GM12878 (cell line): ENCODE data around the gene ACCSL. TPM values are rescaled to one million over a fixed set of nuclear protein-coding genes. Genes with fewer than 3 reads are reported as not detected.

Experiments
- ATAC-seq: fragments of 200-7000 bp; cut with Tn5 transposase; 3 replicates; pipeline ENCODE4 v1.9.1; 2020; ENCODE audit warnings: mild to moderate bottlenecking, moderate library complexity
- BruUV-seq: library from RNA; stranded (reverse); fragments of 400-500 nt; replicated peaks from 2 replicates; lab custom pipeline; 2021; lab: Mats Ljungman, UMichigan
- CTCF ChIA-PET: fragments of 300-600 bp; sonication (Branson Sonifier 250); formaldehyde crosslinking; extraction: SDS; loops from one replicate; lab custom pipeline; 2021; ENCODE audit warnings: inconsistent platforms; lab: Yijun Ruan, JAX
- POLR2A ChIA-PET: fragments of 350-600 bp; formaldehyde crosslinking; extraction: SDS; loops from one replicate; lab custom pipeline; 2021; ENCODE audit warnings: inconsistent platforms; lab: Charles Lee
- RAD21 ChIA-PET: fragments of 300-600 bp; sonication (Branson Sonifier 250); formaldehyde crosslinking; loops from one replicate; lab custom pipeline; 2023; ENCODE audit warnings: antibody characterized with exemption; ENCODE audit not compliant: unreplicated experiment; lab: Charles Lee
- SMC1A ChIA-PET: fragments of 300-600 bp; sonication (Branson Sonifier 250); formaldehyde crosslinking; loops from one replicate; lab custom pipeline; 2023; ENCODE audit not compliant: unreplicated experiment, uncharacterized antibody; lab: Charles Lee
- DNase-seq: peaks from one replicate; pipeline ENCODE4 v3.0.0-alpha.2; 2011; ENCODE audit warnings: low read depth, low spot score
- FAIRE-seq: peaks from 3 replicates; lab custom pipeline; 2011; peaks lifted over from hg19 to GRCh38; lab: Jason Lieb, UNC
- H2AFZ ChIP-seq: 2 replicates; pipeline ENCODE4 v1.6.0; 2011; ENCODE audit warnings: low read depth, low read length, control low read depth; ENCODE audit not compliant: control insufficient read depth
- H3K27ac ChIP-seq: 2 replicates; pipeline ENCODE4 v1.5.1; 2011; ENCODE audit warnings: control low read depth; ENCODE audit not compliant: control insufficient read depth, insufficient read depth
- H3K27me3 ChIP-seq, 2 experiments: replicated peaks in 1 of 2; 2 replicates each; pipeline versions ENCODE4 v1.6.0 to v1.6.1; 2011; ENCODE audit warnings: low read length in 1 of 2; ENCODE audit not compliant: control insufficient read depth in 2 of 2, insufficient read depth in 2 of 2
- H3K36me3 ChIP-seq, 2 experiments: 2 replicates each; pipeline ENCODE4 v1.5.1; 2011; ENCODE audit warnings: low read length in 1 of 2; ENCODE audit not compliant: control insufficient read depth in 2 of 2, insufficient read depth in 2 of 2
- H3K4me1 ChIP-seq: 2 replicates; pipeline ENCODE4 v1.6.1; 2011; ENCODE audit warnings: mild to moderate bottlenecking, low read length, moderate library complexity, mixed read lengths; ENCODE audit not compliant: control insufficient read depth, insufficient read depth
- H3K4me2 ChIP-seq: 2 replicates; pipeline ENCODE4 v1.6.0; 2011; ENCODE audit warnings: control low read depth; ENCODE audit not compliant: control insufficient read depth, insufficient read depth
- H3K4me3 ChIP-seq: fragments of 200-600 bp; sonication (generic); 2 replicates; pipeline ENCODE4 v1.5.1; 2016
- H3K79me2 ChIP-seq: 2 replicates; pipeline ENCODE4 v1.6.0; 2011; ENCODE audit warnings: low read length; ENCODE audit not compliant: control insufficient read depth, insufficient read depth
- H3K9ac ChIP-seq: 2 replicates; pipeline ENCODE4 v1.8.0; 2011; ENCODE audit warnings: low read length, control low read depth, mixed read lengths; ENCODE audit not compliant: control insufficient read depth, insufficient read depth
- H3K9me3 ChIP-seq: replicated peaks from 3 replicates; pipeline ENCODE4 v1.5.1; 2011; ENCODE audit warnings: mild to moderate bottlenecking, low read length; ENCODE audit not compliant: control insufficient read depth, insufficient read depth
- H4K20me1 ChIP-seq: 2 replicates; pipeline ENCODE4 v1.6.0; 2011; ENCODE audit not compliant: control insufficient read depth, insufficient read depth
- ATF2 ChIP-seq: IDR thresholded peaks from 2 replicates; pipeline ENCODE4 v1.6.1; 2012; ENCODE audit warnings: low read length, inconsistent platforms
- BRCA1 ChIP-seq: IDR thresholded peaks from 2 replicates; pipeline ENCODE4 v1.6.1; 2011; ENCODE audit warnings: low read depth, low read length, improper control_type of control experiment
- CREB1 ChIP-seq: IDR thresholded peaks from 2 replicates; pipeline ENCODE4 v1.6.1; 2012; ENCODE audit warnings: low read depth, mild to moderate bottlenecking, inconsistent platforms
- EGR1 ChIP-seq, 2 experiments: IDR thresholded peaks; 1 replicate in 1 of 2; 2 replicates in 1 of 2; pipeline ENCODE4 v1.6.1; 2011 to 2012; ENCODE audit warnings: low read depth in 2 of 2, low read length in 2 of 2, borderline replicate concordance in 1 of 2, mild to moderate bottlenecking in 1 of 2, moderate library complexity in 1 of 2
- FOXM1 ChIP-seq: IDR thresholded peaks from 2 replicates; pipeline ENCODE4 v1.6.1; 2012; ENCODE audit warnings: low read depth, mild to moderate bottlenecking, inconsistent platforms, low read length, moderate library complexity
- NR2C2 ChIP-seq: IDR thresholded peaks from 2 replicates; pipeline ENCODE4 v1.6.1; 2011; ENCODE audit warnings: borderline replicate concordance, low read depth; ENCODE audit not compliant: control insufficient read depth, insufficient read length
- POU2F2 ChIP-seq: IDR thresholded peaks from 3 replicates; pipeline ENCODE4 v1.6.1; 2011; ENCODE audit warnings: low read depth, mild to moderate bottlenecking, low read length, borderline replicate concordance
- RB1 ChIP-seq: fragments of 450-650 bp; formaldehyde crosslinking; IDR thresholded peaks from 2 replicates; pipeline ENCODE4 v1.6.1; 2017; ENCODE audit warnings: mild to moderate bottlenecking, borderline replicate concordance
- SMARCA5 ChIP-seq: fragments of 450-650 bp; IDR thresholded peaks from 2 replicates; pipeline ENCODE4 v1.6.1; 2017; ENCODE audit warnings: mild to moderate bottlenecking
- TCF7 ChIP-seq: IDR thresholded peaks from 2 replicates; pipeline ENCODE4 v1.6.1; 2014; ENCODE audit warnings: antibody characterized with exemption, borderline replicate concordance
- YY1 ChIP-seq: IDR thresholded peaks from 2 replicates; pipeline ENCODE4 v1.6.1; 2011; ENCODE audit warnings: low read depth, mild to moderate bottlenecking, low read length
- ZBED1 ChIP-seq: IDR thresholded peaks from 2 replicates; pipeline ENCODE4 v1.6.1; 2016; ENCODE audit warnings: borderline replicate concordance
- WGBS: methylation state at CpG from one replicate; pipeline ENCODE4 v1.1.6; 2016; ENCODE audit warnings: low lambda C conversion rate; ENCODE audit not compliant: insufficient replicate concordance, insufficient coverage; ENCODE audit errors: missing lambda C conversion rate; 5-methylcytosine and 5-hydroxymethylcytosine counted together
- in situ Hi-C: fragments of 300-500 bp; cut with MboI; formaldehyde crosslinking; loops from 9 replicates; pipeline ENCODE4 v1.14.3; 2018; ENCODE audit warnings: mixed read lengths
- intact Hi-C: fragments of 100-400 bp; cut with micrococcal nuclease; formaldehyde crosslinking; loops from one replicate; pipeline ENCODE4 v1.14.2; 2022; ENCODE audit not compliant: unreplicated experiment
- polyA plus RNA-seq, 11 experiments: library from polyadenylated mRNA; depleted of rRNA in 4 of 11; unstranded in 6 of 11; stranded (reverse) in 5 of 11; fragments of >200 nt; fragmentation: Nextera tagmentation in 4 of 11; fragmentation: Illumina TruSeq in 1 of 11; extraction: Ambion mirVana in 4 of 11; extraction: Trizol in 1 of 11; gene quantifications; 1 replicate in 1 of 11; 2 replicates in 10 of 11; pipeline versions ENCODE4 v1.2.1 to v1.2.3, GENCODE V29; 2011 to 2016; ENCODE audit warnings: inconsistent platforms in 2 of 11, missing spikeins in 2 of 11, low read depth in 1 of 11
- total RNA-seq, 4 experiments: library from RNA; depleted of rRNA in 3 of 4; stranded (reverse); fragments of >200 nt in 3 of 4; fragmentation: Illumina TruSeq in 1 of 4; extraction: Trizol in 1 of 4; gene quantifications; 2 replicates each; pipeline versions ENCODE4 v1.2.1 to v1.2.3, GENCODE V29; 2013 to 2021

ACCSL gene
- total and polyA plus RNA-seq, 10 of the 15 experiments (the other 5 are each of a cell fraction or from before 2014, with no cell fraction given) = 0.15 TPM; not detected in 9

- Histone ChIP-seq H3K36me3 (no peaks in the 10 kb centered on the region), H3K4me1 (no peaks in the 10 kb centered on the region), H3K4me2 (no peak overlapping the region), H3K9me3 (no peaks in the 10 kb centered on the region), H2AFZ (no peak overlapping the region), H3K79me2 (no peaks in the 10 kb centered on the region), H3K9ac (no peak overlapping the region), H3K4me3 (no peak overlapping the region), H3K27ac (no peak overlapping the region), H3K27me3 (no peaks in the 10 kb centered on the region; a peak in 1 of 4 replicates), H4K20me1 (no peaks in the 10 kb centered on the region)
- RAD21 ChIA-PET = no interaction called here
- POLR2A ChIA-PET = no interaction called here
- no TSS peak for BruUV-seq
- no peak for FAIRE-seq
- no peak for DNase-seq
- 12% methylated on average over 2 of the region's 2 CpGs for WGBS
- SMC1A ChIA-PET = interaction anchor here (1.2 kb wide), 1 partner anchor 140 kb away, joined by 3 read pairs; no protein-coding TSS in a partner anchor
- CTCF ChIA-PET = interaction anchor here (0.7 to 1.5 kb wide), 2 partner anchors 96 to 153 kb away, joined by 3 to 5 read pairs; no protein-coding TSS in a partner anchor
- no peak for ATAC-seq
- TF ChIP-seq NR2C2 (no peak), FOXM1 (no peak), RB1 (no peak), SMARCA5 (no peak), ZBED1 (no peak), YY1 (no peak), POU2F2 (no peak), BRCA1 (no peak), TCF7 (no peak), CREB1 (no peak), EGR1 (IDR thresholded peaks at IDR 0.05; ENCODE audit: borderline replicate concordance in 1 of 2, low read depth in 2 of 2, low read length in 2 of 2) (no peak), ATF2 (no peak)
- in situ Hi-C loops (no loop called here), intact Hi-C loops (loop anchor here (10.0 kb wide), 2 partner anchors 58 to 62 kb away; no protein-coding TSS in a partner anchor)
These were observed 4.6 kb upstream of the ACCSL start for GRCh38 chr11:44043157-44043556.
